ENCODE measurements around the gene HIC1. TPM values are rescaled to one million over a fixed set of nuclear protein-coding genes. Genes with fewer than 3 reads are reported as not detected.

Gene HIC1
- polyA plus RNA-seq, 3 donors: 0.13 to 14.2 (median 0.30) TPM

DNA sequence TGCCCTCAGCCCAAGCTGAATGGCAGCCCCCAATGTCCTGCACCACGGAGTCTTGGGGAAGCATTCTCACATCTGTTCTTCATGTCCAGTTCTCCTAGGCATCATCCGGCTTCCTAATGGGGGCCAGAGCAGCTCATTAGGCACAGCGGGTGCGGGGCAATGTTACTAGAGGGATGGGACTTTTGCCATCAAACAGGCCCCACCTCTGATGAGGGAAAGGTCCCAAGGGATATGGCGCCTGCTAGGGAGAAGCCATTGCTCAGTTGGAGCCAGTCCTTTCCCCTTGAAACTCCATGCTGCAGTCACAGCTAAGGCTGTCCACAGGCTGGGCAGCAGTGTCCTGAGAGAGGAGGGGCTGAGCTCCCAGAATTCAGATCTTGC is 26.7 kb upstream of the HIC1 start:
- H3K27ac ChIP-seq (ENCODE audit: low read depth in 1 of 2, low read length in 2 of 2): no peak overlapping the region
- TF ChIP-seq, protein P1, sequence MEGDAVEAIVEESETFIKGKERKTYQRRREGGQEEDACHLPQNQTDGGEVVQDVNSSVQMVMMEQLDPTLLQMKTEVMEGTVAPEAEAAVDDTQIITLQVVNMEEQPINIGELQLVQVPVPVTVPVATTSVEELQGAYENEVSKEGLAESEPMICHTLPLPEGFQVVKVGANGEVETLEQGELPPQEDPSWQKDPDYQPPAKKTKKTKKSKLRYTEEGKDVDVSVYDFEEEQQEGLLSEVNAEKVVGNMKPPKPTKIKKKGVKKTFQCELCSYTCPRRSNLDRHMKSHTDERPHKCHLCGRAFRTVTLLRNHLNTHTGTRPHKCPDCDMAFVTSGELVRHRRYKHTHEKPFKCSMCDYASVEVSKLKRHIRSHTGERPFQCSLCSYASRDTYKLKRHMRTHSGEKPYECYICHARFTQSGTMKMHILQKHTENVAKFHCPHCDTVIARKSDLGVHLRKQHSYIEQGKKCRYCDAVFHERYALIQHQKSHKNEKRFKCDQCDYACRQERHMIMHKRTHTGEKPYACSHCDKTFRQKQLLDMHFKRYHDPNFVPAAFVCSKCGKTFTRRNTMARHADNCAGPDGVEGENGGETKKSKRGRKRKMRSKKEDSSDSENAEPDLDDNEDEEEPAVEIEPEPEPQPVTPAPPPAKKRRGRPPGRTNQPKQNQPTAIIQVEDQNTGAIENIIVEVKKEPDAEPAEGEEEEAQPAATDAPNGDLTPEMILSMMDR (IDR thresholded peaks at IDR 0.05): no peak
- no peak overlapping the region for H2AFZ ChIP-seq (ENCODE audit: insufficient read depth, low read depth, low read length, poor library complexity, severe bottlenecking)
- 98% methylated on average over 5 of the region's 5 CpGs for WGBS (ENCODE audit: insufficient coverage)
- H3K4me3 ChIP-seq (replicated peaks in 1 of 3; ENCODE audit: low read depth in 2 of 3, low read length in 3 of 3): no peak overlapping the region
- H4K20me1 ChIP-seq (ENCODE audit: insufficient read depth, low read length): no peaks in the 10 kb centered on the region
- Mint-ChIP-seq H3K36me3 (peaks cover 6 to 7% of the 10 kb centered on the region in 2 donors), H3K27me3 (ENCODE audit: low read depth in 3 of 3) (peaks cover 52 to 66% (median 55%) of the 10 kb centered on the region in 3 donors), H3K9me3 (peaks cover 0 to 25% (median 14%) of the 10 kb centered on the region in 7 donors), H3K27ac (no peak overlapping the region), H3K4me3 (peak overlapping the region in 1 of 2 donors; percentile 36), H3K4me1 (peaks cover 35% of the 10 kb centered on the region)
- no peak for DNase-seq
- intact Hi-C loops (cut with micrococcal nuclease): loop anchor here in 1 of 2 donors (10.0 kb wide), 1 partner anchor 143 kb away; no protein-coding TSS in a partner anchor
- H3K4me1 ChIP-seq (ENCODE audit: control insufficient read depth in 1 of 2, insufficient read depth in 2 of 2, low read length in 2 of 2): peaks cover 36 to 52% of the 10 kb centered on the region in 2 donors
- no peaks in the 10 kb centered on the region for H3K36me3 ChIP-seq (replicated peaks in 1 of 2; ENCODE audit: control insufficient read depth in 1 of 2, insufficient read depth in 2 of 2, low read length in 2 of 2)
- peaks cover 24 to 57% of the 10 kb centered on the region in 2 donors for H3K27me3 ChIP-seq (ENCODE audit: control insufficient read depth in 2 of 2, insufficient read depth in 2 of 2, low read length in 2 of 2)
- no peak overlapping the region for H3K4me2 ChIP-seq (replicated peaks; ENCODE audit: extremely low read depth, low read length, poor library complexity, severe bottlenecking)
- H3K9me3 ChIP-seq (replicated peaks in 1 of 2; ENCODE audit: control insufficient read depth in 1 of 2, insufficient read depth in 1 of 2, low read length in 2 of 2): peaks cover 8 to 9% of the 10 kb centered on the region in 2 donors
- no peaks in the 10 kb centered on the region for H3K79me2 ChIP-seq (ENCODE audit: insufficient read depth, low read length)
- no peak overlapping the region for H3K9ac ChIP-seq (ENCODE audit: insufficient read depth, low read length, poor library complexity, severe bottlenecking)

DNA sequence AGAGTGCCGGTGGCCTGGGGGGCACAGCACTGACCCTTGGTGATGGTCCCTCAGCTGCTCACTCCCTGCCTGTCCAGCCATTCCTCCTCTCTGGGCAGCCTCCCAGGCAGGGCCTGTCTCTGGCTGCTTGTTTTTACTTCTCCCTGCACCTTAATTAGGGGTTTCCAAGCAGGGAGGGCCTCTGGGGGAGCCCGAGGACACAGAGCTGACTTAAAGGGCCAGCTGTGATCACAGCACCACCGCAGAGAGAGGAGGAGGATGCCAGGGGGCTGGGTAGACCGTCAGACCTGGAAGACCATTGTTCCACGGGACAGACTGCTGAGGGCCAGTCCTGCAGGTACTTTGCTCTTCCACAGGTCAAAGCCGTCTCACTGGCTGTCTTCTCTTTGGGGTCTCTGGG is 26.2 kb upstream of the HIC1 start:
- peaks cover 50 to 61% (median 52%) of the 10 kb centered on the region in 3 donors for H3K27me3 Mint-ChIP-seq (ENCODE audit: low read depth in 3 of 3)
- TF ChIP-seq, protein P1 (IDR thresholded peaks at IDR 0.05): no peak
- Histone ChIP-seq H3K9me3 (replicated peaks in 1 of 2; ENCODE audit: control insufficient read depth in 1 of 2, insufficient read depth in 1 of 2, low read length in 2 of 2) (peaks cover 8 to 9% of the 10 kb centered on the region in 2 donors), H3K4me2 (replicated peaks; ENCODE audit: extremely low read depth, low read length, poor library complexity, severe bottlenecking) (no peak overlapping the region), H3K9ac (ENCODE audit: insufficient read depth, low read length, poor library complexity, severe bottlenecking) (no peak overlapping the region), H3K27ac (ENCODE audit: low read depth in 1 of 2, low read length in 2 of 2) (no peak overlapping the region), H2AFZ (ENCODE audit: insufficient read depth, low read depth, low read length, poor library complexity, severe bottlenecking) (no peak overlapping the region), H3K4me1 (ENCODE audit: control insufficient read depth in 1 of 2, insufficient read depth in 2 of 2, low read length in 2 of 2) (peaks cover 31 to 47% of the 10 kb centered on the region in 2 donors), H3K36me3 (replicated peaks in 1 of 2; ENCODE audit: control insufficient read depth in 1 of 2, insufficient read depth in 2 of 2, low read length in 2 of 2) (peaks cover 0 to 1% of the 10 kb centered on the region in 2 donors), H3K4me3 (replicated peaks in 1 of 3; ENCODE audit: low read depth in 2 of 3, low read length in 3 of 3) (no peak overlapping the region), H3K27me3 (ENCODE audit: control insufficient read depth in 2 of 2, insufficient read depth in 2 of 2, low read length in 2 of 2) (peaks cover 24 to 55% of the 10 kb centered on the region in 2 donors), H4K20me1 (ENCODE audit: insufficient read depth, low read length) (no peaks in the 10 kb centered on the region), H3K79me2 (ENCODE audit: insufficient read depth, low read length) (no peaks in the 10 kb centered on the region)
- H3K9me3 Mint-ChIP-seq: peaks cover 0 to 25% (median 14%) of the 10 kb centered on the region in 7 donors
- intact Hi-C loops (cut with micrococcal nuclease): loop anchor here in 1 of 2 donors (10.0 kb wide), 1 partner anchor 144 kb away; no protein-coding TSS in a partner anchor
- no peak for DNase-seq
- peaks cover 7% of the 10 kb centered on the region in 2 donors for H3K36me3 Mint-ChIP-seq
- WGBS (ENCODE audit: insufficient coverage): 68% methylated on average over 6 of the region's 6 CpGs
- peaks cover 32% of the 10 kb centered on the region for H3K4me1 Mint-ChIP-seq
- H3K4me3 Mint-ChIP-seq: peak overlapping the region in 1 of 2 donors; percentile 73
- no peak overlapping the region for H3K27ac Mint-ChIP-seq
